ENCODE data around the gene DCAF16. TPM values are rescaled to one million over a fixed set of nuclear protein-coding genes. Genes with fewer than 3 reads are reported as not detected.

The DCAF16 gene
- total and polyA plus RNA-seq, 10 of the 15 experiments (the other 5 are each of a cell fraction or from before 2014, with no cell fraction given) = 5.8 to 48.6 (median 26.0) TPM

DNA sequence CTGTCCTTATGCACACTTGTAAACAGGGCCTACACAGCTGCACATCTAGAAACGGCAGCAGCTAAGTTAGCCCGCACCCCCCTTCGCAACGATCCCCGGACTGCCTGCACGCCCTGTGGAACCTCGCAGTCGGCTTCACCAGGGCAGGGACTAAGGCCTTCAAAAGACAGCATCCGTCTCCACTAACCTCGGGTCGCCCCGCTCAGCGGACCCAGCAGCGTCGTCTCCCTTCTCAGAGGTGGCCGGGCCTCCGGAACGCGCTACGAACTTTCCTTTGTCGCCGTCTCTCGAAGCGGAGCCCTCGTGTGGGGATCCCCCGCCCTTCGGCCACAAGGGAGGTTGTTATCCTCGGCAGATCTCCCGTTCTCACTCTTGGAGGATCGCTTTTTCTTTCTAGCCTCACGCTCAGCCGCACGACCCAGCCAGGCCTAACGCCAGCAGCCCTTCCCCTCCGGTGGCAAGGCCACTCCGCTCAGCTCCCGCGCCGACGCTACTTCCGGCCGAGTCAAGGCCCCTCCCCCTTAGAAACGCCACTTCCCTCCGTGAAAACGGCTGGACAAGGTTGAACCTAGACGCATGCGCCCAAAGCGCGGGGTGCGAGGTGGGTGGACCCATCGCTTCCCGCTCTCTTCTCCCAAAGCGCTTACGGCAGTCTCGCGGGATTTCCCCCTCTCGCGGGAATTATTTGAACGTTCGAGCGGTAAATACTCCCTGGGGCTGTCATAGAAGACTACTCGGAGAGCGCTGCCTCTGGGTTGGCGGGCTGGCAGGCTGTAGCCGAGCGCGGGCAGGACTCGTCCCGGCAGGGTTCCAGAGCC is at the start of gene DCAF16, which contains the start of gene NCAPG (continued):
- TF ChIP-seq, protein P1, sequence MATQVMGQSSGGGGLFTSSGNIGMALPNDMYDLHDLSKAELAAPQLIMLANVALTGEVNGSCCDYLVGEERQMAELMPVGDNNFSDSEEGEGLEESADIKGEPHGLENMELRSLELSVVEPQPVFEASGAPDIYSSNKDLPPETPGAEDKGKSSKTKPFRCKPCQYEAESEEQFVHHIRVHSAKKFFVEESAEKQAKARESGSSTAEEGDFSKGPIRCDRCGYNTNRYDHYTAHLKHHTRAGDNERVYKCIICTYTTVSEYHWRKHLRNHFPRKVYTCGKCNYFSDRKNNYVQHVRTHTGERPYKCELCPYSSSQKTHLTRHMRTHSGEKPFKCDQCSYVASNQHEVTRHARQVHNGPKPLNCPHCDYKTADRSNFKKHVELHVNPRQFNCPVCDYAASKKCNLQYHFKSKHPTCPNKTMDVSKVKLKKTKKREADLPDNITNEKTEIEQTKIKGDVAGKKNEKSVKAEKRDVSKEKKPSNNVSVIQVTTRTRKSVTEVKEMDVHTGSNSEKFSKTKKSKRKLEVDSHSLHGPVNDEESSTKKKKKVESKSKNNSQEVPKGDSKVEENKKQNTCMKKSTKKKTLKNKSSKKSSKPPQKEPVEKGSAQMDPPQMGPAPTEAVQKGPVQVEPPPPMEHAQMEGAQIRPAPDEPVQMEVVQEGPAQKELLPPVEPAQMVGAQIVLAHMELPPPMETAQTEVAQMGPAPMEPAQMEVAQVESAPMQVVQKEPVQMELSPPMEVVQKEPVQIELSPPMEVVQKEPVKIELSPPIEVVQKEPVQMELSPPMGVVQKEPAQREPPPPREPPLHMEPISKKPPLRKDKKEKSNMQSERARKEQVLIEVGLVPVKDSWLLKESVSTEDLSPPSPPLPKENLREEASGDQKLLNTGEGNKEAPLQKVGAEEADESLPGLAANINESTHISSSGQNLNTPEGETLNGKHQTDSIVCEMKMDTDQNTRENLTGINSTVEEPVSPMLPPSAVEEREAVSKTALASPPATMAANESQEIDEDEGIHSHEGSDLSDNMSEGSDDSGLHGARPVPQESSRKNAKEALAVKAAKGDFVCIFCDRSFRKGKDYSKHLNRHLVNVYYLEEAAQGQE (IDR thresholded peaks at IDR 0.05; ENCODE audit: low read depth, low read length) = no peak
- peak; percentile 36; the same call in 2 of the 3 replicates for TF ChIP-seq POU2F2 (IDR thresholded peaks at IDR 0.05; ENCODE audit: borderline replicate concordance, low read depth, low read length)
- TF ChIP-seq NR2C2 (IDR thresholded peaks at IDR 0.05; ENCODE audit: borderline replicate concordance, control insufficient read depth, insufficient read length, low read depth) = no peak
- 0 out of 2 replicates have a peak, but pooled peaks have one; percentile 30 for TF ChIP-seq IRF4 (IDR thresholded peaks at IDR 0.05; ENCODE audit: low read depth, low read length)
- TF ChIP-seq ZNF622 (IDR thresholded peaks at IDR 0.05) = no peak
- TF ChIP-seq HDAC6 (IDR thresholded peaks at IDR 0.05; ENCODE audit: unreplicated experiment) = peak; percentile 34
- peak; percentile 75; the same call in 1 of the 2 replicates for TF ChIP-seq LARP7 (IDR thresholded peaks at IDR 0.05)
- TF ChIP-seq TCF3 (IDR thresholded peaks at IDR 0.05; ENCODE audit: borderline replicate concordance, insufficient read depth, low read depth, low read length) = peak; percentile 39; the same call in 1 of the 2 replicates
- TF ChIP-seq MEF2B (IDR thresholded peaks at IDR 0.05; ENCODE audit: partially characterized antibody, poor library complexity, severe bottlenecking) = peak; percentile 43
- no peak for TF ChIP-seq RAD21 (IDR thresholded peaks at IDR 0.05; ENCODE audit: insufficient read depth, low read depth, low read length)
- TF ChIP-seq SUZ12 (IDR thresholded peaks at IDR 0.05; ENCODE audit: unreplicated experiment) = no peak
- no peak for TF ChIP-seq ZBED1 (IDR thresholded peaks at IDR 0.05; ENCODE audit: borderline replicate concordance)
- TF ChIP-seq CHD4 (IDR thresholded peaks at IDR 0.05) = no peak
- TF ChIP-seq CEBPB (IDR thresholded peaks at IDR 0.05; ENCODE audit: borderline replicate concordance in 1 of 2, low read depth in 2 of 2, low read length in 2 of 2) = no peak
- TF ChIP-seq, protein P2, sequence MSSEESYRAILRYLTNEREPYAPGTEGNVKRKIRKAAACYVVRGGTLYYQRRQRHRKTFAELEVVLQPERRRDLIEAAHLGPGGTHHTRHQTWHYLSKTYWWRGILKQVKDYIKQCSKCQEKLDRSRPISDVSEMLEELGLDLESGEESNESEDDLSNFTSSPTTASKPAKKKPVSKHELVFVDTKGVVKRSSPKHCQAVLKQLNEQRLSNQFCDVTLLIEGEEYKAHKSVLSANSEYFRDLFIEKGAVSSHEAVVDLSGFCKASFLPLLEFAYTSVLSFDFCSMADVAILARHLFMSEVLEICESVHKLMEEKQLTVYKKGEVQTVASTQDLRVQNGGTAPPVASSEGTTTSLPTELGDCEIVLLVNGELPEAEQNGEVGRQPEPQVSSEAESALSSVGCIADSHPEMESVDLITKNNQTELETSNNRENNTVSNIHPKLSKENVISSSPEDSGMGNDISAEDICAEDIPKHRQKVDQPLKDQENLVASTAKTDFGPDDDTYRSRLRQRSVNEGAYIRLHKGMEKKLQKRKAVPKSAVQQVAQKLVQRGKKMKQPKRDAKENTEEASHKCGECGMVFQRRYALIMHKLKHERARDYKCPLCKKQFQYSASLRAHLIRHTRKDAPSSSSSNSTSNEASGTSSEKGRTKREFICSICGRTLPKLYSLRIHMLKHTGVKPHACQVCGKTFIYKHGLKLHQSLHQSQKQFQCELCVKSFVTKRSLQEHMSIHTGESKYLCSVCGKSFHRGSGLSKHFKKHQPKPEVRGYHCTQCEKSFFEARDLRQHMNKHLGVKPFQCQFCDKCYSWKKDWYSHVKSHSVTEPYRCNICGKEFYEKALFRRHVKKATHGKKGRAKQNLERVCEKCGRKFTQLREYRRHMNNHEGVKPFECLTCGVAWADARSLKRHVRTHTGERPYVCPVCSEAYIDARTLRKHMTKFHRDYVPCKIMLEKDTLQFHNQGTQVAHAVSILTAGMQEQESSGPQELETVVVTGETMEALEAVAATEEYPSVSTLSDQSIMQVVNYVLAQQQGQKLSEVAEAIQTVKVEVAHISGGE (CRISPR knock-in tag; IDR thresholded peaks at IDR 0.05) = no peak
- no peak for TF ChIP-seq NFYA (IDR thresholded peaks at IDR 0.05; ENCODE audit: borderline replicate concordance, low read depth, low read length)
- TF ChIP-seq YBX1 (IDR thresholded peaks at IDR 0.05) = no peak
- TF ChIP-seq BACH1 (IDR thresholded peaks at IDR 0.05; ENCODE audit: borderline replicate concordance) = peak; percentile 73; the same call in 1 of the 2 replicates
- no peak for TF ChIP-seq RELA (IDR thresholded peaks at IDR 0.05; ENCODE audit: borderline replicate concordance, partially characterized antibody)

Data from GM12878 (cell line).